A549 (cell line): ENCODE data around the gene TRIP13.
"Not testable (repeated sequence)": the region's sequence is repeated elsewhere in the genome, so short reads cannot be mapped to it uniquely, and the experiment has no call there.

Experiments
- BHLHE40 ChIP-seq: IDR thresholded peaks from 2 replicates; pipeline ENCODE4 v1.6.1; 2012; ENCODE audit warnings: low read depth, low read length, inconsistent platforms
- CTCF ChIP-seq: fragments of >200 bp; sonication (Bioruptor Twin); formaldehyde crosslinking; IDR thresholded peaks from 3 replicates; pipeline ENCODE4 v1.5.1; 2016
- GATA3 ChIP-seq: IDR thresholded peaks from 2 replicates; pipeline ENCODE4 v1.6.1; 2012; ENCODE audit warnings: borderline replicate concordance
- MAX ChIP-seq: IDR thresholded peaks from 2 replicates; pipeline ENCODE4 v1.6.1; 2012
- MAZ ChIP-seq: fragments of 150-350 bp; IDR thresholded peaks from 2 replicates; pipeline ENCODE4 v1.6.1; 2014; ENCODE audit warnings: antibody characterized with exemption, low read depth, low read length, borderline replicate concordance
- POLR2A ChIP-seq: IDR thresholded peaks from 2 replicates; pipeline ENCODE4 v1.6.1; 2012; ENCODE audit warnings: mild to moderate bottlenecking, low read length
- RAD21 ChIP-seq, 2 experiments: fragments of >200 bp in 1 of 2; sonication (Bioruptor Twin) in 1 of 2; formaldehyde crosslinking in 1 of 2; IDR thresholded peaks in 1 of 2; conservative IDR thresholded peaks in 1 of 2; 2 replicates in 1 of 2; 3 replicates in 1 of 2; pipeline ENCODE4 v1.6.1; 2012 to 2018; ENCODE audit warnings: inconsistent platforms in 1 of 2
- REST ChIP-seq: fragments of 200-600 bp; sonication (generic); IDR thresholded peaks from 2 replicates; pipeline ENCODE4 v1.6.1; 2016; ENCODE audit warnings: antibody characterized with exemption, mild to moderate bottlenecking, moderate library complexity
- TP53 ChIP-seq: fragments of 250-450 bp; sonication (Bioruptor Pico); IDR thresholded peaks from 2 replicates; pipeline ENCODE4 v1.5.0; 2021; ENCODE audit warnings: mild to moderate bottlenecking, moderate library complexity

GRCh38 chr5:846602-847091, 46.0 kb upstream of the TRIP13 start:
- TF ChIP-seq REST; TP53 (CRISPR knock-in tag); GATA3; CTCF; POLR2A; BHLHE40; MAX; RAD21 (conservative IDR thresholded peaks at IDR 0.05 in 1 of 2, IDR thresholded peaks at IDR 0.05 in 1 of 2); MAZ: not testable (repeated sequence)
